ENCODE results near the gene XRN1. TPM values are rescaled to one million over a fixed set of nuclear protein-coding genes. Genes with fewer than 3 reads are reported as not detected.

Gene XRN1
- total RNA-seq, 1 experiment from 2014 or later, result 23.3 TPM

DNA sequence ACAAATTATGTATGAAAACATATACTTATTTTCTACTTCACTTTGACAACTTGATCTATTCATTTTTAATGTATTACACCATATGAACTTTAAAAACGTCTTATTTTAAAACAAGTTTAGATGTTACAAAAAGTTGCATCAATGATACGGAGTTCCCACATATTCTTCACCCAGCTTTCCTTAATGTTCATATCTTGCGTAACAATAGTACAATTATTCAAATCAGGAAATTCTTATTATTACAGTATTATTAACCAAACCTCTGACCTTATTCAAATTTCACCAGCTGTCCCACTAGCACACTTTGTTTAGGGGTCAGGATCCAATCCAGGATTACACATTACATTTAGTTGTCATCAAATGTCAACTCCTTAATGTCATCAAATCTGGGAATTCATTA, 12.9 kb upstream of the XRN1 start:
- no peaks in the 10 kb centered on the region for H3K36me3 Mint-ChIP-seq (ENCODE audit: insufficient read depth, unreplicated experiment)
- no peak overlapping the region for H3K4me3 Mint-ChIP-seq (ENCODE audit: unreplicated experiment)
- H3K27me3 Mint-ChIP-seq (ENCODE audit: insufficient read depth, unreplicated experiment), result no peaks in the 10 kb centered on the region
- BruUV-seq (replicated peaks), result no TSS peak
- Histone ChIP-seq H3K27me3 (replicated peaks; ENCODE audit: control insufficient read depth, insufficient read depth, low read length) (no peaks in the 10 kb centered on the region), H3K4me1 (no peaks in the 10 kb centered on the region), H3K36me3 (ENCODE audit: control insufficient read depth, insufficient read depth, low read length) (no peaks in the 10 kb centered on the region), H3K9me3 (no peaks in the 10 kb centered on the region), H3K4me3 (ENCODE audit: low read depth, low read length) (no peak overlapping the region)
- no peak for DNase-seq
- H3K27ac Mint-ChIP-seq (ENCODE audit: unreplicated experiment), result no peak overlapping the region
- intact Hi-C loops (cut with micrococcal nuclease; ENCODE audit: unreplicated experiment), result no loop called here
- no peaks in the 10 kb centered on the region for H3K9me3 Mint-ChIP-seq (ENCODE audit: unreplicated experiment)
- ChIA-PET POLR2A (no interaction called here), CTCF (no interaction called here)
- TF ChIP-seq, protein P1, sequence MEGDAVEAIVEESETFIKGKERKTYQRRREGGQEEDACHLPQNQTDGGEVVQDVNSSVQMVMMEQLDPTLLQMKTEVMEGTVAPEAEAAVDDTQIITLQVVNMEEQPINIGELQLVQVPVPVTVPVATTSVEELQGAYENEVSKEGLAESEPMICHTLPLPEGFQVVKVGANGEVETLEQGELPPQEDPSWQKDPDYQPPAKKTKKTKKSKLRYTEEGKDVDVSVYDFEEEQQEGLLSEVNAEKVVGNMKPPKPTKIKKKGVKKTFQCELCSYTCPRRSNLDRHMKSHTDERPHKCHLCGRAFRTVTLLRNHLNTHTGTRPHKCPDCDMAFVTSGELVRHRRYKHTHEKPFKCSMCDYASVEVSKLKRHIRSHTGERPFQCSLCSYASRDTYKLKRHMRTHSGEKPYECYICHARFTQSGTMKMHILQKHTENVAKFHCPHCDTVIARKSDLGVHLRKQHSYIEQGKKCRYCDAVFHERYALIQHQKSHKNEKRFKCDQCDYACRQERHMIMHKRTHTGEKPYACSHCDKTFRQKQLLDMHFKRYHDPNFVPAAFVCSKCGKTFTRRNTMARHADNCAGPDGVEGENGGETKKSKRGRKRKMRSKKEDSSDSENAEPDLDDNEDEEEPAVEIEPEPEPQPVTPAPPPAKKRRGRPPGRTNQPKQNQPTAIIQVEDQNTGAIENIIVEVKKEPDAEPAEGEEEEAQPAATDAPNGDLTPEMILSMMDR (IDR thresholded peaks at IDR 0.05; ENCODE audit: insufficient read depth in 1 of 2, low read depth in 1 of 2, low read length in 1 of 2, severe bottlenecking in 1 of 2, unreplicated experiment in 1 of 2), result no peak
- no peaks in the 10 kb centered on the region for H3K4me1 Mint-ChIP-seq (ENCODE audit: low read depth, unreplicated experiment)

DNA sequence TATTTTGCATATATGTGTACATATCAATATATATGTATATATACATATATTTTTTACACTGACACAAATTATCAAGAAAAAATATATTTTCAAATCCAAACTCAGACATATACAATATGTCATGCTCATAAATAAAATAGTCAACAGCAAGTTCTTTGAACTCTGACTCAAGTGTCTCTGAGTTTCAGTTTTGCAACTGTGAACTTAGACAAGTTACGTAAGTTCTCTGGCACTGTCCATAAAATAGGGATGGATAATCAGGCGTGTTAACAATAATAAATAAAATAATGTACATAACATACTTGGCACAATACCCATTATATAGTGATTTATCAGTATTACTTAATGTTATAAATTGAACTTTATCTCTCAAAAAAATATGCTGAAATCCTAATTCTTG, 12.1 kb upstream of the XRN1 start:
- H3K36me3 ChIP-seq (ENCODE audit: control insufficient read depth, insufficient read depth, low read length), result no peaks in the 10 kb centered on the region
- H3K27me3 Mint-ChIP-seq (ENCODE audit: insufficient read depth, unreplicated experiment), result no peaks in the 10 kb centered on the region
- BruUV-seq (replicated peaks), result no TSS peak

DNA sequence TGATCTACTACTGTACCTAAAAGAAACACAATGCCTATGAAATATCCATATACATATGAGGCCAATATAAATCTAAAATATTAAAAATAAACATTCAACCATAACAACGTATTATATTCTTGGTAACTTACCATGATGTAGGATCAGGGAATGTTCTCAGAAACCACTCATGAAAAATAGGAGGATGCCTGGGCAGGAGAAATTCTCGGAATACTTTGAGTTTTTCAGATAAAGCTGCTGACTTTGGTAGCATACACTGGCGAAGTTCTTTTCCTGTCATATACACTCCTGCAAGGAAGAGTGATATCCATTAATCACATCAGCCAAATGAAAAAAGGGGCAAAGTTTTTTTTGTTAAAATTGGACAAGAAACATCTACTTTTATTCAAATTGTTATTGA, 11.3 kb upstream of the XRN1 start:
- H3K4me3 ChIP-seq (ENCODE audit: low read depth, low read length), result no peak overlapping the region
- Mint-ChIP-seq H3K4me1 (ENCODE audit: low read depth, unreplicated experiment) (no peaks in the 10 kb centered on the region), H3K27me3 (ENCODE audit: insufficient read depth, unreplicated experiment) (no peaks in the 10 kb centered on the region), H3K27ac (ENCODE audit: unreplicated experiment) (no peak overlapping the region), H3K9me3 (ENCODE audit: unreplicated experiment) (no peaks in the 10 kb centered on the region), H3K36me3 (ENCODE audit: insufficient read depth, unreplicated experiment) (no peaks in the 10 kb centered on the region), H3K4me3 (ENCODE audit: unreplicated experiment) (no peak overlapping the region)
- no peaks in the 10 kb centered on the region for H3K9me3 ChIP-seq
- no peak for DNase-seq
- no peaks in the 10 kb centered on the region for H3K4me1 ChIP-seq
- no peaks in the 10 kb centered on the region for H3K36me3 ChIP-seq (ENCODE audit: control insufficient read depth, insufficient read depth, low read length)
- CTCF ChIA-PET, result no interaction called here
- H3K27me3 ChIP-seq (replicated peaks; ENCODE audit: control insufficient read depth, insufficient read depth, low read length), result no peaks in the 10 kb centered on the region
- POLR2A ChIA-PET, result no interaction called here
- TF ChIP-seq, protein P1 (IDR thresholded peaks at IDR 0.05; ENCODE audit: insufficient read depth in 1 of 2, low read depth in 1 of 2, low read length in 1 of 2, severe bottlenecking in 1 of 2, unreplicated experiment in 1 of 2), result no peak
- no TSS peak for BruUV-seq (replicated peaks)
- intact Hi-C loops (cut with micrococcal nuclease; ENCODE audit: unreplicated experiment), result no loop called here

More for the DNA sequence above, 12.1 kb upstream of the XRN1 start:
- no peaks in the 10 kb centered on the region for H3K4me1 Mint-ChIP-seq (ENCODE audit: low read depth, unreplicated experiment)
- intact Hi-C loops (cut with micrococcal nuclease; ENCODE audit: unreplicated experiment), result no loop called here
- no peak overlapping the region for H3K4me3 Mint-ChIP-seq (ENCODE audit: unreplicated experiment)
- no peaks in the 10 kb centered on the region for H3K27me3 ChIP-seq (replicated peaks; ENCODE audit: control insufficient read depth, insufficient read depth, low read length)
- no peaks in the 10 kb centered on the region for H3K4me1 ChIP-seq
- TF ChIP-seq, protein P1 (IDR thresholded peaks at IDR 0.05; ENCODE audit: insufficient read depth in 1 of 2, low read depth in 1 of 2, low read length in 1 of 2, severe bottlenecking in 1 of 2, unreplicated experiment in 1 of 2), result no peak
- H3K9me3 Mint-ChIP-seq (ENCODE audit: unreplicated experiment), result no peaks in the 10 kb centered on the region
- H3K27ac Mint-ChIP-seq (ENCODE audit: unreplicated experiment), result no peak overlapping the region
- ChIA-PET CTCF (no interaction called here), POLR2A (no interaction called here)
- H3K9me3 ChIP-seq, result no peaks in the 10 kb centered on the region
- H3K36me3 Mint-ChIP-seq (ENCODE audit: insufficient read depth, unreplicated experiment), result no peaks in the 10 kb centered on the region
- H3K4me3 ChIP-seq (ENCODE audit: low read depth, low read length), result no peak overlapping the region
- DNase-seq, result no peak

Data from Caco-2 (cell line).